Body of pancreas (tissue), 4 donors: ENCODE results near the gene LMBR1L. TPM values are rescaled to one million over a fixed set of nuclear protein-coding genes. Genes with fewer than 3 reads are reported as not detected.

Experiments
- ATAC-seq: fragments of 150-250 bp; one replicate; pipeline ENCODE4 v1.9.1; 2016
- DNase-seq, 4 donors: peaks; one replicate each; pipeline ENCODE4 v3.0.0-alpha.2; 2019
- H3K27ac ChIP-seq, 4 donors: fragments of 200-600 bp; sonication (generic); 1 replicate in 3 of 4; 2 replicates in 1 of 4; pipeline versions ENCODE4 v1.5.1 to v1.6.1; 2016 to 2019; ENCODE audit warnings: mild to moderate bottlenecking in 1 of 4, mixed read lengths in 1 of 4, moderate library complexity in 1 of 4
- H3K27me3 ChIP-seq, 2 donors: fragments of 200-600 bp; sonication (generic); one replicate each; pipeline ENCODE4 v1.6.0; 2016; ENCODE audit warnings: mild to moderate bottlenecking in 1 of 2
- H3K36me3 ChIP-seq, 2 donors: fragments of 200-600 bp; sonication (generic); replicated peaks in 1 of 2; 2 replicates each; pipeline ENCODE4 v1.5.1; 2016; ENCODE audit warnings: low read depth in 2 of 2; ENCODE audit not compliant: insufficient read depth in 1 of 2
- H3K4me1 ChIP-seq: fragments of 200-600 bp; sonication (generic); one replicate; pipeline ENCODE4 v1.6.0; 2016
- H3K4me3 ChIP-seq, 2 donors: fragments of 200-600 bp; sonication (generic); 1 replicate in 1 of 2; 2 replicates in 1 of 2; pipeline ENCODE4 v1.5.1; 2016 to 2019
- H3K9me3 ChIP-seq, 3 donors: fragments of 200-600 bp; sonication (generic); 1 replicate in 2 of 3; 2 replicates in 1 of 3; pipeline ENCODE4 v1.5.1; 2016
- CTCF ChIP-seq, 7 experiments: fragments of 450-650 bp in 4 of 7; fragments of 200-600 bp in 3 of 7; sonication (generic) in 3 of 7; IDR thresholded peaks; one replicate each; pipeline ENCODE4 v1.5.1; 2016 to 2019; ENCODE audit warnings: antibody characterized with exemption in 7 of 7
- POLR2A ChIP-seq, 3 donors: fragments of 450-650 bp; IDR thresholded peaks; one replicate each; pipeline ENCODE4 v1.6.1; 2016; ENCODE audit warnings: antibody characterized with exemption in 3 of 3, mild to moderate bottlenecking in 2 of 3
- WGBS, 2 donors: methylation state at CpG; one replicate each; pipeline ENCODE4 v1.1.5; 2017; 5-methylcytosine and 5-hydroxymethylcytosine counted together
- intact Hi-C: fragments of 100-400 bp; cut with DNase I; formaldehyde crosslinking; loops from one replicate; pipeline ENCODE4 v1.15.1; 2023
- total RNA-seq, 2 donors: library from RNA; depleted of rRNA; stranded (reverse); fragments of >200 nt; gene quantifications; one replicate each; pipeline ENCODE4 v1.1.0, GENCODE V29; 2016

Gene LMBR1L
- total RNA-seq, 2 donors from 2014 or later: 40.7 to 53.7 TPM

- no peaks in the 10 kb centered on the region for H3K36me3 ChIP-seq
- intact Hi-C loops: no loop called here
- H3K9me3 ChIP-seq: no peaks in the 10 kb centered on the region
- TF ChIP-seq CTCF (IDR thresholded peaks at IDR 0.05) (no peak), POLR2A (IDR thresholded peaks at IDR 0.05) (no peak)
- H3K4me1 ChIP-seq: peaks cover 55% of the 10 kb centered on the region
- H3K4me3 ChIP-seq: no peak overlapping the region
- no peak overlapping the region for H3K27ac ChIP-seq
- DNase-seq (no peak), ATAC-seq (no peak)
- H3K27me3 ChIP-seq: peaks cover 6 to 60% of the 10 kb centered on the region in 2 donors
- WGBS, 2 donors: 25 to 39% methylated on average over 4 of the region's 4 CpGs
These were observed 17.7 kb downstream of the LMBR1L start for GRCh38 chr12:49092816-49093406.

DNA sequence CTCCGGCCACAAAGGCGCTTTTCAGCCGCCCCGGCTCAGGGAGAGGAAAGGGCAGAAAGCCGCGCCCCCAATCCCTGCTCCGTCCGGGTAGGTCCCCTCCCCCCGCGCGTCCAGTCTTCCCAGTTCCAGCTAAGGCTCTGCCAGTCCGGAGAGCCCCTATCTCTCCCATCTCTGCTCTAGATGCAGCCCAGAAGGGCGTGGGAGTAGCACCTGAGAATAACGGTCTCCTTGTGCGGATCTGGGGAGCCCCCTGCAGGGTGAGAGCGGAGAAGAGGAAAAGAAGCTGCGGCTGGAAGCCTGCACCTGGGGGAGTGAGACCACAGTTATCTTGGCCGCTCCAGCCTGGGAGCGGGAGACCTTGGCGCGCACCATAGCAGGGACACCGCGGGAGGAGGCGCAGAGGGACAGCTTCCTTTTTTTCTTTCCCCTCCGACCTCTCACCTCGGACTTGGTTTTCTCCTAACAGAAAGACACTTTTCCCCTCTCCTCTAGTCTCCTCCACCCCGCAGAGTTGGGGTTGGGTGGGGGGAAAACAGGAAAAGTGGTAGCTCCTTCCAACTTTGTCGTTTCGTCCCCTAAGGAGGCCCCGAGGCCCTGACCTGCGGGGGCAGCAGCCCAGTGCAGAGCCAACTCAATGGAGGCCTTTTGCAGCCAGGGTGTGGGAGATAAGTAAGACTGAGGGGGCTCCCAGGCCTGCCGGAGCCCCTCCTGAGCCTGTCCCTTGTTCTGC, 18.4 kb downstream of the LMBR1L start:
- 1 to 4% methylated on average over 29 to 32 of the region's 32 CpGs for WGBS, 2 donors
- TF ChIP-seq POLR2A (IDR thresholded peaks at IDR 0.05) (no peak), CTCF (IDR thresholded peaks at IDR 0.05) (peak in 2 of 7 experiments; percentile 10 to 21)
- Histone ChIP-seq H3K4me3 (no peak overlapping the region), H3K27me3 (peaks cover 6 to 60% of the 10 kb centered on the region in 2 donors), H3K27ac (no peak overlapping the region), H3K4me1 (peaks cover 57% of the 10 kb centered on the region), H3K9me3 (no peaks in the 10 kb centered on the region), H3K36me3 (no peaks in the 10 kb centered on the region)
- intact Hi-C loops: no loop called here
- peak in 3 of 4 donors; percentile 18 to 38 (median 24) for DNase-seq
- no peak for ATAC-seq

DNA sequence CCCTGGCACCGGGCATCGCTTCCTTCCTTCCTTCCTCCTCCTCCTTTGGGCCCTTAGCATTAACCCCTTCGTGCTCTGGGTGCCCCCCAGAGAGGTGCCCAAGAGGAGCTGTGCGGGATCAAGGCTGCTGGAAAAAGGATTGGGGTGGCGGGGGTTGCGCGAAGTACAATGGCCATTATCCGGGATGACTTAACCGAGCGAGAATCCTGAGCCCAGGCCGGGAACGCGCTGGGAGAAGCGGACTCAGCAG, 18.9 kb downstream of the LMBR1L start:
- peaks cover 6 to 60% of the 10 kb centered on the region in 2 donors for H3K27me3 ChIP-seq
- no peak overlapping the region for H3K27ac ChIP-seq
- ATAC-seq: no peak
- no peaks in the 10 kb centered on the region for H3K9me3 ChIP-seq
- intact Hi-C loops: no loop called here
- H3K36me3 ChIP-seq: no peaks in the 10 kb centered on the region
- TF ChIP-seq CTCF (IDR thresholded peaks at IDR 0.05) (no peak), POLR2A (IDR thresholded peaks at IDR 0.05) (no peak)
- H3K4me1 ChIP-seq: peaks cover 57% of the 10 kb centered on the region
- no peak for DNase-seq
- WGBS, 2 donors: 2 to 4% methylated on average over 14 of the region's 14 CpGs
- H3K4me3 ChIP-seq: no peak overlapping the region

DNA sequence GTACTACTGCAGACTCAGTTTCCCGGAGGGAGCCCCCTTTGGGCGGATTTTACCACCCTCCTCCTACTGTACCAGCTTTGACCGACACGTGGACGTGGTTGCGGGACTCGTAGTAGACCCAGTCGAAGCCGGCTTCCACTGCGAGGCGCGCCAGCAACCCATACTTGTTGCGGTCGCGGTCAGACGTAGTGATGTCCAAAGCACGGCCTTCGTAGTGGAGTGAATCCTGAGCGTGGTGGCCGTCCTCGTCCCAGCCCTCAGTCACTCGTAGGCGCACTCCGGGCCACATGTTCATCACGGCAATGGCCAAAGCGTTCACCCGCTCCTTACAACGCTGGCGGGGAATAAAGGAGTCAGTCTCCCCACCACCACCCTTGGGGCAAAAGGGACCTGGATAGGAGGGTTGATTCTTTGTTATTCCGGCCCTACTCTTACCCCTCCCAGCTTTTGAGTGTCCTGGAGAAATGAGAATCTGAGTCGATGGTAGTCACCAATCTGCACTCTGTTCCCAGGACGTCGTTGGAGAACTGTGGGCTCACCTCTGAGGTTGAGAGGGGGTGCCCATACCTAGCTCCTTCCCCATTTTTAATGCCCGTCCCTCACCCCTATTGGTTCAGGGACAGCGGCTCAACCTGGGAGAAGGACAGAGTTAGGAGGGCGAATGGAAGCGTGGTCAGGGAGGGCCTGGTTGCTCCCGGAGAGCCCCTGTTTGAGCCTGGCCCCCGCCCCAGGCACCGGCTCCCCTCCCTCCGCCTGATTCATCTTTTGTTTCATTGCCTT, 19.4 kb downstream of the LMBR1L start:
- Histone ChIP-seq H3K4me1 (peaks cover 57% of the 10 kb centered on the region), H3K4me3 (no peak overlapping the region), H3K27me3 (peaks cover 6 to 60% of the 10 kb centered on the region in 2 donors), H3K9me3 (no peaks in the 10 kb centered on the region), H3K27ac (no peak overlapping the region), H3K36me3 (no peaks in the 10 kb centered on the region)
- ATAC-seq (no peak), DNase-seq (no peak)
- intact Hi-C loops: no loop called here
- WGBS, 2 donors: 16 to 23% methylated on average over 38 to 41 of the region's 41 CpGs
- no peak for TF ChIP-seq POLR2A (IDR thresholded peaks at IDR 0.05)
- no peak for TF ChIP-seq CTCF (IDR thresholded peaks at IDR 0.05)
